Spleen (tissue), 7 donors: ENCODE measurements around the gene SPATA22.

Experiments
- CTCF ChIP-seq, 11 experiments: fragments of 200-600 bp in 7 of 11; fragments of 450-650 bp in 4 of 11; sonication (generic) in 4 of 11; IDR thresholded peaks in 8 of 11; conservative IDR thresholded peaks in 3 of 11; 1 replicate in 7 of 11; 2 replicates in 4 of 11; pipeline versions ENCODE4 v1.4.0 to v1.8.0; 2016 to 2021; ENCODE audit warnings: antibody characterized with exemption in 11 of 11, inconsistent platforms in 4 of 11, mild to moderate bottlenecking in 1 of 11
- POLR2A ChIP-seq, 3 donors: fragments of 450-650 bp; IDR thresholded peaks; one replicate each; pipeline ENCODE4 v1.5.1; 2017; ENCODE audit warnings: antibody characterized with exemption in 3 of 3, mild to moderate bottlenecking in 1 of 3
- donor health status: DM: no; HTN: no; CAD: no; lungs with moderate emphysema.
- donor health status: DM: no; HTN: no; CAD: no.
- donor health status: DM: no; HTN: no; CAD: no.

GRCh38 chr17:3510090-3510489 lies 38.5 kb upstream of the SPATA22 start:
- TF ChIP-seq CTCF (IDR thresholded peaks at IDR 0.05 in 8 of 11, conservative IDR thresholded peaks at IDR 0.05 in 3 of 11) (no peak), POLR2A (IDR thresholded peaks at IDR 0.05) (no peak)
